HepG2 (cell line): ENCODE results near the gene MOSPD2. TPM values are rescaled to one million over a fixed set of nuclear protein-coding genes. Genes with fewer than 3 reads are reported as not detected.

Experiments
- ATAC-seq: fragments of 200-7000 bp; cut with Tn5 transposase; 3 replicates; pipeline ENCODE4 v1.9.1; 2020; ENCODE audit warnings: mild to moderate bottlenecking, moderate library complexity
- BruUV-seq: library from RNA; stranded (reverse); fragments of 400-500 nt; replicated peaks from 2 replicates; lab custom pipeline; 2021; lab: Mats Ljungman, UMichigan
- CTCF ChIA-PET: fragments of 300-600 bp; formaldehyde crosslinking; extraction: SDS; loops from one replicate; lab custom pipeline; 2021; ENCODE audit warnings: low total read pairs, inconsistent platforms, low intra/inter-chr PET ratio; lab: Yijun Ruan, JAX
- POLR2A ChIA-PET: fragments of 350-600 bp; sonication (Branson Sonifier 250); formaldehyde crosslinking; loops from one replicate; lab custom pipeline; 2020; ENCODE audit warnings: antibody characterized with exemption, inconsistent platforms; lab: Yijun Ruan, JAX
- DNase-seq: peaks from one replicate; pipeline ENCODE4 v3.0.0-alpha.2; 2015; ENCODE audit warnings: low spot score
- FAIRE-seq: peaks from 3 replicates; lab custom pipeline; 2011; peaks lifted over from hg19 to GRCh38; lab: Jason Lieb, UNC
- H2AFZ ChIP-seq: one replicate; pipeline ENCODE4 v1.6.1; 2011; ENCODE audit warnings: low read length, inconsistent platforms
- H3K27ac ChIP-seq: fragments of 300-600 bp; 3 replicates; pipeline ENCODE4 v1.8.0; 2011; ENCODE audit warnings: mixed run types, mild to moderate bottlenecking, mixed read lengths, low read length, inconsistent platforms; ENCODE audit not compliant: insufficient read depth; ENCODE audit errors: extremely low read length
- H3K27me3 ChIP-seq, 2 experiments: fragments of 200-600 bp in 1 of 2; 2 replicates in 1 of 2; 3 replicates in 1 of 2; pipeline versions ENCODE4 v1.6.0 to v1.8.0; 2011; ENCODE audit warnings: low read length in 2 of 2, mild to moderate bottlenecking in 2 of 2, moderate library complexity in 2 of 2, inconsistent platforms in 1 of 2; ENCODE audit not compliant: insufficient read depth in 2 of 2, control insufficient read depth in 1 of 2
- H3K36me3 ChIP-seq, 2 experiments: fragments of 200-600 bp in 1 of 2; replicated peaks in 1 of 2; 2 replicates in 1 of 2; 3 replicates in 1 of 2; pipeline versions ENCODE4 v1.5.1 to v1.8.0; 2011; ENCODE audit warnings: low read length in 2 of 2, inconsistent platforms in 1 of 2; ENCODE audit not compliant: insufficient read depth in 2 of 2, control insufficient read depth in 1 of 2
- H3K4me1 ChIP-seq: 2 replicates; pipeline ENCODE4 v1.5.1; 2012; ENCODE audit warnings: low read length, inconsistent platforms; ENCODE audit not compliant: insufficient read depth
- H3K4me2 ChIP-seq: 2 replicates; pipeline ENCODE4 v1.6.0; 2011; ENCODE audit warnings: low read depth, low read length, inconsistent platforms
- H3K4me3 ChIP-seq, 3 experiments: fragments of 200-600 bp in 1 of 3; sonication (generic), shearing (Covaris generic) in 1 of 3; replicated peaks in 1 of 3; 2 replicates each; pipeline ENCODE4 v1.5.1; 2011 to 2016; ENCODE audit warnings: low read length in 3 of 3, inconsistent platforms in 2 of 3, low read depth in 2 of 3, mild to moderate bottlenecking in 2 of 3, control low read depth in 1 of 3, mixed read lengths in 1 of 3; ENCODE audit not compliant: insufficient read depth in 1 of 3
- H3K79me2 ChIP-seq: one replicate; pipeline ENCODE4 v1.6.1; 2011; ENCODE audit warnings: low read length, inconsistent platforms; ENCODE audit not compliant: insufficient read depth
- H3K9ac ChIP-seq: 2 replicates; pipeline ENCODE4 v1.6.0; 2011; ENCODE audit warnings: mild to moderate bottlenecking, low read depth, low read length, inconsistent platforms; ENCODE audit not compliant: insufficient read depth
- H3K9me3 ChIP-seq: 2 replicates; pipeline ENCODE4 v1.5.1; 2012; ENCODE audit warnings: mild to moderate bottlenecking, low read length
- H4K20me1 ChIP-seq: 2 replicates; pipeline ENCODE4 v1.6.0; 2011; ENCODE audit warnings: inconsistent platforms, mild to moderate bottlenecking, low read length, moderate library complexity; ENCODE audit not compliant: insufficient read depth
- ETS1 ChIP-seq: sonication (generic); formaldehyde crosslinking; IDR thresholded peaks from 2 replicates; pipeline ENCODE4 v1.4.0; 2020; ENCODE audit warnings: missing genetic modification reagents
- JUN ChIP-seq: sonication (generic); formaldehyde crosslinking; IDR thresholded peaks from 2 replicates; pipeline ENCODE4 v1.4.0; 2020; ENCODE audit warnings: mild to moderate bottlenecking, missing genetic modification reagents
- KAT2B ChIP-seq: fragments of 150-350 bp; IDR thresholded peaks from 2 replicates; pipeline ENCODE4 v1.6.1; 2014; ENCODE audit warnings: low read depth, low read length, borderline replicate concordance
- LRRFIP1 ChIP-seq: sonication (generic); formaldehyde crosslinking; conservative IDR thresholded peaks from 2 replicates; pipeline ENCODE4 v1.4.0; 2020; ENCODE audit warnings: missing genetic modification reagents
- ZNF572 ChIP-seq: sonication (generic); formaldehyde crosslinking; IDR thresholded peaks from 2 replicates; pipeline ENCODE4 v1.5.1; 2020; ENCODE audit warnings: mild to moderate bottlenecking, missing genetic modification reagents
- ZNF589 ChIP-seq: sonication (generic); formaldehyde crosslinking; conservative IDR thresholded peaks from 2 replicates; pipeline ENCODE4 v1.8.0; 2022; ENCODE audit warnings: mild to moderate bottlenecking, moderate library complexity, missing genetic modification reagents
- ZNF670 ChIP-seq: sonication (generic); formaldehyde crosslinking; IDR thresholded peaks from 2 replicates; pipeline ENCODE4 v1.8.0; 2022; ENCODE audit warnings: mild to moderate bottlenecking, missing genetic modification reagents, borderline replicate concordance
- ZSCAN31 ChIP-seq: sonication (generic); formaldehyde crosslinking; IDR thresholded peaks from 2 replicates; pipeline ENCODE4 v1.5.0; 2020; ENCODE audit warnings: low read depth, mild to moderate bottlenecking, missing genetic modification reagents
- WGBS: methylation state at CpG from one replicate; pipeline ENCODE4 v1.1.6; 2017; ENCODE audit warnings: low lambda C conversion rate; 5-methylcytosine and 5-hydroxymethylcytosine counted together
- in situ Hi-C: cut with HindIII; loops from 2 replicates; pipeline ENCODE4 v1.10.0; 2017; ENCODE audit warnings: low pct_unique_long_range_greater_than_20kb; ENCODE audit not compliant: extremely low pct_ligation_motif_present
- intact Hi-C: fragments of 100-400 bp; cut with micrococcal nuclease; formaldehyde crosslinking; loops from one replicate; pipeline ENCODE4 v1.10.0; 2022; ENCODE audit not compliant: unreplicated experiment
- polyA plus RNA-seq, 8 experiments: library from polyadenylated mRNA; depleted of rRNA in 3 of 8; stranded (reverse) in 7 of 8; unstranded in 1 of 8; fragments of >200 nt; fragmentation: Illumina TruSeq in 4 of 8; extraction: Trizol in 4 of 8; gene quantifications; 2 replicates each; pipeline versions ENCODE4 v1.2.1 to v1.2.3, GENCODE V29; 2011 to 2016; ENCODE audit warnings: low read depth in 4 of 8, missing spikeins in 1 of 8, mixed read lengths in 1 of 8; ENCODE audit not compliant: insufficient read depth in 1 of 8
- total RNA-seq, 5 experiments: library from RNA; depleted of rRNA; stranded (reverse); fragments of >200 nt; fragmentation: Illumina TruSeq; extraction: Trizol; gene quantifications; 2 replicates each; pipeline ENCODE4 v1.2.3, GENCODE V29; 2016; ENCODE audit warnings: low read depth in 1 of 5

Gene MOSPD2
- total and polyA plus RNA-seq, 2 of the 13 experiments (the other 11 are each of a cell fraction or from before 2014, with no cell fraction given) = 4.8 to 7.0 TPM

DNA sequence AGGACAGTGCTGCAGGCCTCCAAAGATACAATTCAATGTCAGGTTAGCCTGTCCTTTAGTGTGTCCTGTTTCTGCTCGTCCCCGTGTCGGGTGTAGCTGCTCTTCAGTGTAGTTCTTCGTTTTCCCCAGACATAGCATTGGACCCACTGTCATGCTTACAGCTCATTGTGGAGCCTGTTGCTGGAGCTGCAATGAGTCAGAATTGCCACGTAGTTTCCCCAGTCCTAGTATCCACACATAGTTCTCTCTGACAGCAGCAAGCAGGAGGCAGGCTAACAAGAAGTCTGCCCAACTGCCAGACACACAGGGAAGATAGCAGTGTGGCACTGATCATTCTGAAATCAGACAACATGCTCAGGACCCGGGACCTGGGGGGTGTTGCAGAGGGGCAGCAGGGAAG is 49.2 kb downstream of the MOSPD2 start:
- intact Hi-C loops (no loop called here), in situ Hi-C loops (no loop called here)
- no peak for ATAC-seq
- Histone ChIP-seq H3K4me3 (no peak overlapping the region), H3K36me3 (peaks cover 0 to 4% of the 10 kb centered on the region in 2 experiments; a peak in 1 of 5 replicates), H4K20me1 (no peaks in the 10 kb centered on the region), H3K27ac (no peak overlapping the region), H3K4me2 (no peak overlapping the region), H3K79me2 (no peaks in the 10 kb centered on the region), H2AFZ (no peak overlapping the region), H3K4me1 (no peaks in the 10 kb centered on the region), H3K27me3 (no peaks in the 10 kb centered on the region), H3K9ac (no peak overlapping the region), H3K9me3 (no peaks in the 10 kb centered on the region)
- no peak for TF ChIP-seq JUN (CRISPR knock-in tag)
- FAIRE-seq = no peak
- 100% methylated on average over 4 of the region's 6 CpGs for WGBS
- CTCF ChIA-PET = no interaction called here
- no TSS peak for BruUV-seq
- no peak for DNase-seq
- POLR2A ChIA-PET = no interaction called here

DNA sequence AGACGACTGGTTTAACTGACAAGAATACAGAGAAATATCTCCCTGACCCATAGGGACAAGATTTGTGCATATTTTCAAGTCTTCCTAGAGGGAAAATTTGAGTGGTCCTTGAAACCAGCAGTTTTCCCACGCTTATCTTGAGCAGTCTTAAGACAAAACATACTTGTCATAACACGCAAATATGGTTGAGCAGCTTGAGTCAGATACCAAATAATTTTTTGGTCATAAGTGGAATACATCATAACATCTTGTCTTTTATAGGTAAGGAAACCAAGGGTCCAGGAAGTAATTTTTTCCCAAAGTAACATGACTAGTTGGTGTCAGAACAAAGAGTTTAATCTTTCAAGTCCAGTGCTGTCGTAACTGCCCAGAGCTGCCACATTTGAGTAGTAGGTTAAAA is 50.5 kb downstream of the MOSPD2 start:
- H3K36me3 ChIP-seq = peaks cover 0 to 3% of the 10 kb centered on the region in 2 experiments; a peak in 1 of 5 replicates
- H3K4me1 ChIP-seq = no peaks in the 10 kb centered on the region
- no peaks in the 10 kb centered on the region for H3K79me2 ChIP-seq
- no peaks in the 10 kb centered on the region for H3K27me3 ChIP-seq
- FAIRE-seq = no peak
- TF ChIP-seq ETS1 (CRISPR knock-in tag) (no peak), ZNF572 (no peak), ZNF589 (CRISPR knock-in tag) (no peak), KAT2B (no peak), ZNF670 (CRISPR knock-in tag) (no peak), LRRFIP1 (CRISPR knock-in tag) (no peak), ZSCAN31 (CRISPR knock-in tag) (no peak)
- TF ChIP-seq, all 625 proteins: peak for 0
- CTCF ChIA-PET = no interaction called here
- no peak overlapping the region for H3K4me2 ChIP-seq
- H3K4me3 ChIP-seq = no peak overlapping the region
- ATAC-seq = no peak
- no peaks in the 10 kb centered on the region for H3K9me3 ChIP-seq
- H4K20me1 ChIP-seq = no peaks in the 10 kb centered on the region
- POLR2A ChIA-PET = no interaction called here
- H3K9ac ChIP-seq = no peak overlapping the region
- H3K27ac ChIP-seq = no peak overlapping the region
- in situ Hi-C loops = no loop called here
- 97% methylated on average over 4 of the region's 4 CpGs for WGBS
- intact Hi-C loops = no loop called here
- no peak overlapping the region for H2AFZ ChIP-seq
- no peak for DNase-seq
- BruUV-seq = no TSS peak
